ENCODE measurements around the gene HLF.

DNA sequence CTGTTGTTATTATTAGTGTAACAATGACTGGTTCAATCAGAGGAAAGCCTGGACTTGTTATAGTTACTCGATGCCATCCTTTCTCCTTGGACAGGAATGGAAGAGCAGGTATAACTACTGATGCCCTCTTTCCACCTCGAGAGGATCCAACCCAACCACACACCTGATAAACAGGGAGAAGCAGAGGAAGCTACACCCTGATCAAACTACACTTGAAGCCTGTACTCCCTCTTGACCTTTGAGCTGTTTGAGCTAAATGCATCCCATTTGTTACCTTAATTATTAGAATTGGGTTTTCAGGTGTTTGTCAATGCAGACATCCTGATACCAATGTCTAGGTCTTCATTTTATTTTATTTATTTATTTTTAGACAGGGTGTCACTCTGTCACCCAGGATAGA is 23.7 kb upstream of the HLF start:
- TF ChIP-seq, protein P1, sequence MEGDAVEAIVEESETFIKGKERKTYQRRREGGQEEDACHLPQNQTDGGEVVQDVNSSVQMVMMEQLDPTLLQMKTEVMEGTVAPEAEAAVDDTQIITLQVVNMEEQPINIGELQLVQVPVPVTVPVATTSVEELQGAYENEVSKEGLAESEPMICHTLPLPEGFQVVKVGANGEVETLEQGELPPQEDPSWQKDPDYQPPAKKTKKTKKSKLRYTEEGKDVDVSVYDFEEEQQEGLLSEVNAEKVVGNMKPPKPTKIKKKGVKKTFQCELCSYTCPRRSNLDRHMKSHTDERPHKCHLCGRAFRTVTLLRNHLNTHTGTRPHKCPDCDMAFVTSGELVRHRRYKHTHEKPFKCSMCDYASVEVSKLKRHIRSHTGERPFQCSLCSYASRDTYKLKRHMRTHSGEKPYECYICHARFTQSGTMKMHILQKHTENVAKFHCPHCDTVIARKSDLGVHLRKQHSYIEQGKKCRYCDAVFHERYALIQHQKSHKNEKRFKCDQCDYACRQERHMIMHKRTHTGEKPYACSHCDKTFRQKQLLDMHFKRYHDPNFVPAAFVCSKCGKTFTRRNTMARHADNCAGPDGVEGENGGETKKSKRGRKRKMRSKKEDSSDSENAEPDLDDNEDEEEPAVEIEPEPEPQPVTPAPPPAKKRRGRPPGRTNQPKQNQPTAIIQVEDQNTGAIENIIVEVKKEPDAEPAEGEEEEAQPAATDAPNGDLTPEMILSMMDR (IDR thresholded peaks at IDR 0.05) = no peak
- TF ChIP-seq POLR2A (IDR thresholded peaks at IDR 0.05) = no peak
- no peak for TF ChIP-seq EP300 (IDR thresholded peaks at IDR 0.05)
- TF ChIP-seq POLR2AphosphoS5 (IDR thresholded peaks at IDR 0.05) = no peak
